CD4-positive, alpha-beta T cell treated with Interferon alpha-2 for 1 hour (primary cell): ENCODE results near the gene TMPRSS11F.
"Not testable (repeated sequence)": the region's sequence is repeated elsewhere in the genome, so short reads cannot be mapped to it uniquely, and the experiment has no call there.

Experiments
- DNase-seq, 2 donors: peaks; one replicate each; pipeline ENCODE4 v3.0.0-alpha.2; 2020 to 2022

The TMPRSS11F gene

DNA sequence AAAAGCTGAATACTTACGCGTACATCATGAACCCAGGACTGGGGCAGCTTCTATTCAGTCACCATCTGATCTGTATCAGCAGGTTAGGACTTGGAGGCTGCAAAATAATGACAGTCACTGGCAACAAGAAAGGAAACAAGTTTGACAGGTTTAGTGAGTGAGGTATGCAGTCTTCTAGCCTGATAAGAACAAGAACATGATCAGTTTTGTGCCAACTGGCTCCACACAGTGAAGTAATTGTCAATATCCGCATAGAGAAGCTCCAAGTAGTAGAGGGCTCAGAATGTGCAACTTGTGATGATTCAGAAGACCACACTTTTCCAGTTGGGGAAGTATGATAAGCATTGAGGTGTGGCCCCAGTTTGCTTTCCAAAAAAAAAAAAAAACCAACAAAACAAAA is at the start of gene TMPRSS11F:
TSS of gene TMPRSS11F (minus strand) at position 77 of the 400 bp plus-strand sequence. CDS start at position 28, 49 bp downstream.
- DNase-seq, result no peak

- no peak for DNase-seq
These were observed 47.2 kb upstream of the TMPRSS11F start for GRCh38 chr4:68176904-68177303.

- DNase-seq, result no peak
These were observed 46.8 kb upstream of the TMPRSS11F start for GRCh38 chr4:68176500-68176899.

- peak in 1 of 2 donors; percentile 34 for DNase-seq
These were observed 46.0 kb upstream of the TMPRSS11F start for GRCh38 chr4:68175562-68176155.

GRCh38 chr4:68174389-68174788 is 44.7 kb upstream of the TMPRSS11F start:
- DNase-seq, result not testable (repeated sequence)

DNA sequence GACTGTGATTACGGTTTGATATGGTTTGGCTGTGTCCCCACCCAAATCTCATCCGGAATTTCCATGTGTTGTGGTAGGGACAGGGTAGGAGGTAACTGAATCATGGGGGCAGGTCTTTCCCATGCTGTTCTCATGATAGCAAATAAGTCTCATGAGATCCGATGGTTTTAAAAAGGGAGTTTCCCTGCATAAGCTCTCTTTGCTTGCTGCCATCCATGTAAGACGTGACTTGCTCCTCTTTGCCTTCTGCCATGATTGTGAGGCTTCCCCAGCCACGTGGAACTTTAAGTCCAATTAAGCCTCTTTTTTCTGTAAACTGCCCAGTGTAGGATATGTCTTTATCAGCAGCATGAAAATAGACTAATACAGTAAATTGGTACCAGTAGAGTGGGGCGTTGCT is 42.5 kb upstream of the TMPRSS11F start:
- not testable (repeated sequence) for DNase-seq

DNA sequence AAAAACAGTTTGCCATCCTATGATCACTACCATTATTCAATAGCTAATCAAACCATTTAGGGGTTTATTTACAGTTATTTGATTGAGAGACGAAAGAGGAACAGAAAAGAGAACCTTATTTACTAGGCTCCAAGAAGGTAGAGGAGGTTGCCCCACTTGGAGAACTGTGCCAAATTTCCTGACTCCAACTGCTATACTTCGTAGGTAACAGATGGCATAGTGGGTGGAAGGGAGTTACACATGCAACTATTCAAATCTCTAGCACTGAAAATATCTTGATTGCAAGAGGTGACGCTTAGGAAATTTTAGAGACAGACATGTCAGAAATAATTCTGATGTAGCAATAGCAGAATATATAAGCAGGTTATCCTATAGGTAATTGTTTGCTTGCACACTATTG is 38.0 kb upstream of the TMPRSS11F start:
- DNase-seq, result no peak

- DNase-seq, result no peak
These were observed 37.5 kb upstream of the TMPRSS11F start for GRCh38 chr4:68167166-68167565.

DNA sequence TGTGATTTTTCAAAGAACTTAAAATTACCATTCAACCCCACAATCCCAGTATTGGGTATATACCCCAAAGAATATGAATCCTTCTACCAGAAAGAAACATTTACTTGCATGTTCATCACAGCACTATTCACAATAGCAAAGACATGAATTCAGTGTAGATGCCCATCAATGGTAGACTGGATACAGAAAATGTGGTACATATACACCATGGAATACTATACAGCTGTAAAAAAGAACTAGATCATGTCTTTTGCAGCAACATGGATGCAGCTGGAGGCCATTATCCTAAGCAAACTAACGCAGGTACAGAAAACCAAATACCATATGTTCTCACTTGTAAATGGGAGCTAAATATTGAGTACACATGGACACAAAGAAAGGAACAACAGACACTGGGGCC is 34.1 kb upstream of the TMPRSS11F start:
- DNase-seq, result no peak

DNA sequence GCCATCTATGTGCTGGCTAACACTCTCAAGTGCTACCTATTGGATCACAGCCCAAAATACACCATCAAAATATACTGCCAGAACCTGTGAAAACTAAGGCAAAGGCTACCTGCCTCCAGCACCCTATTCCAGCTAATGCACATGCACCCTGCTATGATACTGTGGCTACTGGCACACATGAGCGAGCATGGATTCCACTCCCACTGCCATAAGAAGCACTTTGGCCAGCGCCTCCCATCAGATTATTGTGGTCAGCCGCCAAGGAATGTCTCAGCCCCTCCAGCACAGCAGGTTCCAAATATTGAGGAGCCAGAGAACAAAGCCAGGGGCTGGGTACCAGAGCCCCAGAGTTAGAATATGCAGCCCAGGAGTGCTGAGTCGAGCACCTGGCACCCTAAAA is 32.5 kb upstream of the TMPRSS11F start:
- DNase-seq, result no peak

DNA sequence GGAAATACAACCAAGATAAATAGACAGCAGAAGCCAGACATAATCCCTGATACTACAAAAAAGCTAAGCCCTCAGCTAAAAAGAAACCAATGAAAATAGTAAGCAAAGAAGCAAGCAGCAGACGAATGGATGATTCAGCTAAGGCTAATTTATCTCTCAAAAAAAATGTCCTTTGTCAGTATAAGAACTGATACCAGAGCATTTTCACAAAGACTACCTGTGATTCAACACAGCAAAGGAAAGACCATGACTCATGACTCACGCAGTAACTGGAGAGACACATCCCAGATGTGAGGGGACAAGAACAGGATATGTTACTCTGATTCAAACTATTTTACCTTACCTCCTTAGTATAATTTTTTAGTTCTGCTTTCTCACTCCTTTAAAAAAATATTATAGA is 22.7 kb upstream of the TMPRSS11F start:
- DNase-seq, result no peak

- no peak for DNase-seq
These were observed 19.4 kb upstream of the TMPRSS11F start for GRCh38 chr4:68148800-68149685.

GRCh38 chr4:68147079-68147478 is 17.4 kb upstream of the TMPRSS11F start:
- no peak for DNase-seq

- no peak for DNase-seq
These were observed 15.6 kb upstream of the TMPRSS11F start for GRCh38 chr4:68145261-68145660.

DNA sequence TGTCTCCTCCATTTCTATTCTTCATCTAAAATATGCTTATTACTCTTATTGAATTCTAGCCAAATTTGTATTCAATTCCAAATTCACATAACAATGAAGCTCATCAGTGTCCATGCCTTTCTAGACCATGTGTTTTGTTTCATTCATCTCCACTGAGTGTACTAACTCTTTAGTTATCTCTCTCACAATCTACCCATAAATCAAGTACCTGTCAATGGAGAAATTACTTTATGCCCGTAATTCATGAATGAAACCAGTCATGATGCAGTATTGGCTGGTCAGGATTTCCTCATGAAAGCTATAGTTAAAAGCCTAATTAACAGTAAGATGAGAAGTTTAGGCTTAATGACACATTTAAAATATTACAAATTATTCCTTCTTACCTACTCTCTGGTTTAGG is 12.2 kb upstream of the TMPRSS11F start:
- DNase-seq, result no peak

DNA sequence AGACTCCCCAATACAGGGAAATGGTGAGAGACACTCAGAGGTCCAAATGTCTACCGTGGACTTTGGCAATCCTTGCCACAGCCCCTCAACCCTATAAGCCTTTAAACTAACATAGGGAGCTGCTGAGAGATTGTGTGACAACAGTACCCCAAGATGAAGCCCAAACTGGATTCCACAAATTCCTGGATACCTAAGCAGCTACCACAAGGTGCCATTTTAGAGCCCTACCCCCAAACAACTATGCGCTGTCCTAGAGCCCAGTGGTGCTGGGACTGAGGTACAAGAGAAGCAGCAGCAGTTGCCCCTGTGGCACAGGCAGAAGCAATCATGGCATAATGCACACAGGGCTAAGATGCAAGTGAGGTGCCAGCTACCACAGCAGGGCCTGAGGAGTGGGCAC is 2.7 kb upstream of the TMPRSS11F start:
- DNase-seq, result no peak

DNA sequence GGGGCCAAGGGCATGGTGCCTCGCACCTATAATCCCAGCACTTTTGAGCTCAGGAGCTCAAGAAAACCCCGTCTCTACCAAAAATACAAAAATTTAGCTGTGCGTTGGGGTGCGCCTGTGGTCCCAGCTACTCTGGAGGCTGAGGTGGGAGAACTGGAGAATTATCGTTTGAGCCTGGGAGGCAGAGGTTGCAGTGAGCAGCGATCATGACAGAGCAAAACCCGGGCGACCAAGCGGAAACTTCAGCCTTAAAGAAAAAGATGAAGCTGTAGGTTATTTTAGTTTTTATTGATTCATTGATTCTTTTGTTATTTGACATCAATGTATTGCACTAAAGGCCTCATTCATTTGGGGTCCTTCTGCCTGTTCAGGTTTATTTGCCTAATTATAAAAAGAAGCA is 5.4 kb downstream of the TMPRSS11F start:
- DNase-seq, result no peak

DNA sequence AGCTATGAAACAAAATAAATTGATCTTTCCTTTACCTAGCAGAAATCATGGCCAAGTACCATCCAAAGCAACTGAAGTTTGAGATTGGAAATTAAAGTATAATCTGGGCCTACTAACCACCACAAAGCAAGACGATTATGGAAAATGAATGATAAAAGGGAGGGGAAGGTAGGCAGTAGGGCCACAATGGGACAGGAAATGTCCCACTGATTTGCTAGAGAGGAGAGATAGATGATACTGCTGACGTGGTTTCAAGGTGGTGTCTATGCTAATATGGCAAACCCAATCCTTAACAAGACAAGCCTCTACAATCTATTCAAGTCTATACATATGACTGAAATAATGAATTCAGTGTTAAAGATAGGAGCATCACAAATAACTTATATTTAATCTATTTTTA is 6.1 kb downstream of the TMPRSS11F start:
- no peak for DNase-seq

DNA sequence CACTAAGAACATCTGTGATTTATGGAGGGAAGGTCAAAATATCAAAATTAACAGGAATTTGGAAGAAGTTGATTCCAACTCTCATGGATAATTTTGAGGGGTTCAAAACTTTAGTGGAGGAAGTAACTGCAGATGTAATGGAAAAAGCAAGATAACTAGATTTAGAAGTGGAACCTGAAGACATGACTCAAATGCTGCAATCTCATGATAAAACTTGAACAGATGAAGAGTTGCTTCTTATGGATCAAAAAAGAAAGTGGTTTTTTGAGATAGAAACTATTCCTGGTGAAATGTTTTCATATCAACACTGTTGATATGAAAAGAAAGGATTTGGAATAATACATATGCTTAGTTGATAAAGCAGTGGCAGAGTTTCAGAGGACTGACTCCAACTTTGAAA is 9.7 kb downstream of the TMPRSS11F start:
- DNase-seq, result no peak

- no peak for DNase-seq
These were observed 19.2 kb downstream of the TMPRSS11F start for GRCh38 chr4:68110441-68110840.

GRCh38 chr4:68109868-68110267 is 19.8 kb downstream of the TMPRSS11F start:
- DNase-seq, result no peak

GRCh38 chr4:68082758-68083157 is 46.9 kb downstream of the TMPRSS11F start:
- DNase-seq, result no peak

GRCh38 chr4:68079928-68080327 is 49.7 kb downstream of the TMPRSS11F start:
- DNase-seq, result no peak

DNA sequence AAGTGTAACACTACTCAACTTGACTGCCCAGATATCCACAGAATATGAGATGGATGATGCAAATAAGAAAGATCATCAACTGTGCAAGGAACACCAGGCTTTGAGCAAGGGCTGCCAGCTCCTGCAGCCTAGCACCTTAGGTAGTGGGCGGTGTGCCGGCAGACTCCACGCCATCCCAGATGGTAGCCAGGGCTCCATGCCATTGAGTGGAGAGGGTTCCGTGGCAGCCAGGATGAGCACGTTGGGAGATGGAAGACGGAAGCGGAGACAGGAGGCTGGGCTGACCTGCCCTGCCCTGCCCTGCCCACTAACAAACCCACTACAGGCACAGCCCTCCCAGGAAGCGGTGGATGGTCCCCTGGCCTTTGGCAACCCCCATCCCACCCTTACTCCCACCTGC is 51.9 kb downstream of the TMPRSS11F start:
- DNase-seq, result no peak

DNA sequence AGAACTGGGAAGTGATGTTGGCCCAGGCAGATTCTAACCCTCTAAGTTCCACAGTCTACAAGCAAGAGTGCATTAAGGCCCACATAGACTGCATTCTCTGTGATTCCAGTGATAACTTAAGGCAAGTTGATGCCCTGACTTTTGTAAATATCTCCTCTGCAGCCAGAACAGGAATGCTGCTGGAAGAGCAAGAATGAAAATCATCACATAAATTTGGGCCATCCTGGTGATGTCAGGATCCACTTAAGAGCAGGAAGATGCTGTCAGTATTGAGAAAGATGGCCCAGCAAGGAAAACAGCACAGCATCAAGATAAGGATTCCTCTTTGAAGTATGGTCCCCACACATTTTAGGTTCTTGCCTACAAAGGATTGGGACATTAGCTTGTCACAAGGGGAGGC is 52.4 kb downstream of the TMPRSS11F start:
- no peak for DNase-seq
